A549 (cell line): ENCODE results near the gene RECK.

Source experiments
- MAX ChIP-seq: IDR thresholded peaks from 2 replicates; pipeline ENCODE4 v1.6.1; 2012
- POLR2A ChIP-seq: IDR thresholded peaks from 2 replicates; pipeline ENCODE4 v1.6.1; 2012; ENCODE audit warnings: mild to moderate bottlenecking, low read length
- TF ChIP-seq, protein P1 (sequence below): fragments of >200 bp; sonication (Bioruptor Twin); formaldehyde crosslinking; IDR thresholded peaks from 3 replicates; pipeline ENCODE4 v1.5.1; 2016

- no peak for TF ChIP-seq POLR2A
- TF ChIP-seq, protein P1, sequence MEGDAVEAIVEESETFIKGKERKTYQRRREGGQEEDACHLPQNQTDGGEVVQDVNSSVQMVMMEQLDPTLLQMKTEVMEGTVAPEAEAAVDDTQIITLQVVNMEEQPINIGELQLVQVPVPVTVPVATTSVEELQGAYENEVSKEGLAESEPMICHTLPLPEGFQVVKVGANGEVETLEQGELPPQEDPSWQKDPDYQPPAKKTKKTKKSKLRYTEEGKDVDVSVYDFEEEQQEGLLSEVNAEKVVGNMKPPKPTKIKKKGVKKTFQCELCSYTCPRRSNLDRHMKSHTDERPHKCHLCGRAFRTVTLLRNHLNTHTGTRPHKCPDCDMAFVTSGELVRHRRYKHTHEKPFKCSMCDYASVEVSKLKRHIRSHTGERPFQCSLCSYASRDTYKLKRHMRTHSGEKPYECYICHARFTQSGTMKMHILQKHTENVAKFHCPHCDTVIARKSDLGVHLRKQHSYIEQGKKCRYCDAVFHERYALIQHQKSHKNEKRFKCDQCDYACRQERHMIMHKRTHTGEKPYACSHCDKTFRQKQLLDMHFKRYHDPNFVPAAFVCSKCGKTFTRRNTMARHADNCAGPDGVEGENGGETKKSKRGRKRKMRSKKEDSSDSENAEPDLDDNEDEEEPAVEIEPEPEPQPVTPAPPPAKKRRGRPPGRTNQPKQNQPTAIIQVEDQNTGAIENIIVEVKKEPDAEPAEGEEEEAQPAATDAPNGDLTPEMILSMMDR: no peak
- no peak; the same call in 1 of the 2 replicates for TF ChIP-seq MAX
These were observed 65.4 kb downstream of the RECK start for GRCh38 chr9:36101916-36102741.
